HG02798 (cell line): ENCODE results near the gene NR2F2.
A peak's percentile ranks its signal among the peaks of the same experiment; 100 is the strongest.

ENCODE experiments used
- ATAC-seq: cut with Tn5 transposase; IDR thresholded peaks from one replicate; pipeline ENCODE4 v1.9.1; 2021; ENCODE audit warnings: mild to moderate bottlenecking; ENCODE audit not compliant: unreplicated experiment, poor library complexity

NR2F2 gene

GRCh38 chr15:96330064-96330449 is 443 bp upstream of the NR2F2 start:
- no peak for ATAC-seq

GRCh38 chr15:96331144-96331944 is 844 bp downstream of the NR2F2 start:
- peak; percentile 10 for ATAC-seq

GRCh38 chr15:96331945-96332636 is 1.6 kb downstream of the NR2F2 start:
- no peak for ATAC-seq

GRCh38 chr15:96332637-96333121 is 2.2 kb downstream of the NR2F2 start:
- ATAC-seq = no peak

GRCh38 chr15:96333131-96334016 is 2.9 kb downstream of the NR2F2 start:
- no peak for ATAC-seq

GRCh38 chr15:96334017-96334704 is 3.7 kb downstream of the NR2F2 start:
- ATAC-seq = no peak

GRCh38 chr15:96334705-96335410 is 4.4 kb downstream of the NR2F2 start:
- no peak for ATAC-seq

- ATAC-seq = no peak
These were observed 5.0 kb downstream of the NR2F2 start for GRCh38 chr15:96335411-96336024.

GRCh38 chr15:96336108-96336595 is 5.7 kb downstream of the NR2F2 start:
- no peak for ATAC-seq

GRCh38 chr15:96336596-96337364 is 6.3 kb downstream of the NR2F2 start:
- ATAC-seq = no peak

GRCh38 chr15:96337365-96338023 is 7.0 kb downstream of the NR2F2 start:
- ATAC-seq = no peak

- ATAC-seq = no peak
These were observed 7.7 kb downstream of the NR2F2 start for GRCh38 chr15:96338074-96338765.

- ATAC-seq = no peak
These were observed 8.5 kb downstream of the NR2F2 start for GRCh38 chr15:96338766-96339618.

GRCh38 chr15:96339619-96340347 is 9.3 kb downstream of the NR2F2 start:
- no peak for ATAC-seq

GRCh38 chr15:96340348-96340597 is 9.8 kb downstream of the NR2F2 start:
- ATAC-seq = no peak
